Glutamatergic neuron (in vitro differentiated cells): Measurements from ENCODE around the gene FAM171A1. TPM values are rescaled to one million over a fixed set of nuclear protein-coding genes. Genes with fewer than 3 reads are reported as not detected.
"Not testable (repeated sequence)": the region's sequence is repeated elsewhere in the genome, so short reads cannot be mapped to it uniquely, and the experiment has no call there.

Experiments
- DNase-seq: peaks from one replicate; pipeline ENCODE4 v3.0.0; 2022
- H3K27ac Mint-ChIP-seq: one replicate; pipeline ENCODE4 v1.8.0; 2020; ENCODE audit warnings: mild to moderate bottlenecking, mixed read lengths, inconsistent platforms; ENCODE audit not compliant: unreplicated experiment
- H3K27me3 Mint-ChIP-seq: one replicate; pipeline ENCODE4 v1.8.0; 2020; ENCODE audit warnings: mild to moderate bottlenecking, moderate library complexity, mixed read lengths, inconsistent platforms; ENCODE audit not compliant: unreplicated experiment
- H3K36me3 Mint-ChIP-seq: one replicate; pipeline ENCODE4 v1.8.0; 2020; ENCODE audit warnings: mild to moderate bottlenecking, mixed read lengths, inconsistent platforms; ENCODE audit not compliant: unreplicated experiment
- H3K4me1 Mint-ChIP-seq: one replicate; pipeline ENCODE4 v1.8.0; 2020; ENCODE audit warnings: mild to moderate bottlenecking, low read depth, mixed read lengths, inconsistent platforms; ENCODE audit not compliant: unreplicated experiment
- H3K4me3 Mint-ChIP-seq: one replicate; pipeline ENCODE4 v1.8.0; 2020; ENCODE audit warnings: mild to moderate bottlenecking, mixed read lengths, inconsistent platforms; ENCODE audit not compliant: unreplicated experiment
- H3K9me3 Mint-ChIP-seq: one replicate; pipeline ENCODE4 v1.8.0; 2020; ENCODE audit warnings: mild to moderate bottlenecking, moderate library complexity, mixed read lengths, inconsistent platforms; ENCODE audit not compliant: unreplicated experiment
- total RNA-seq: library from RNA; stranded (reverse); fragmentation: NEBNext Ultra II Directional; extraction: Animal tissue kit (Norgen Biotek cat#: 25700); gene quantifications from one replicate; pipeline ENCODE4 v1.2.1, GENCODE V29; 2021; ENCODE audit not compliant: unreplicated experiment
- TF ChIP-seq, protein P1 (sequence below): fragments of 200-600 bp; sonication (generic); IDR thresholded peaks from one replicate; pipeline ENCODE4 v1.5.0; 2021; ENCODE audit not compliant: partially characterized antibody, unreplicated experiment

FAM171A1 gene
- total RNA-seq, 1 donor from 2014 or later = 186 TPM

DNA sequence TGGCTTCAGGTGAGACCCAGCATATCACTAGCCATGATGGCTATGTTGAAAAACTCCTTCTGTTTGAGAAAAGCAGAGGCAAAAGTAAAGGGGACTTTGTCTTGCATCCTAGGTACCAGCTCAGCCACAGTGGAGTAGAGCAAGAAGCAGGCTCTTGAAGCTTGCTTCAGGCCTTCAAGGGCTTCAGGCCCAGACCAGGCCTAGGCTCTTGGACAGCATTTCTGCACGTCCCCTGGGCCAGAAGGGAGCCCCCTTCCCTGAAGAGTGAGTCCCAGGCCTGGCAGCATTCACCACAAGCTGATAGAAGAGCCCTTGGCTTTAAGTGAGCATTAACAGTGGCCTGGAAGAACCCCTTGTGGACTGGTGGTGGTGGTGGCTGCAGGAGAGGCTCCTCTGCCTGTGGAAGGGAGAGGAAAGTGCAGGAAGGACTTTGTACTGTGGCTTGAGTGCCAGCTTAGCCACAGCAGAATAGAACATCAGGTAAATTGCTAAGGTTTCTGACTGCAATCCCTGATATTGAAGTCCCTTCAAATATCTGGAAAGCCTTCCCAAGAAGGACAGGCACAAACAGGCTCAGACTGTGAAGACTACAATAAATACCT, 28.1 kb upstream of the FAM171A1 start:
- no peak overlapping the region for H3K4me3 Mint-ChIP-seq
- TF ChIP-seq, protein P1, sequence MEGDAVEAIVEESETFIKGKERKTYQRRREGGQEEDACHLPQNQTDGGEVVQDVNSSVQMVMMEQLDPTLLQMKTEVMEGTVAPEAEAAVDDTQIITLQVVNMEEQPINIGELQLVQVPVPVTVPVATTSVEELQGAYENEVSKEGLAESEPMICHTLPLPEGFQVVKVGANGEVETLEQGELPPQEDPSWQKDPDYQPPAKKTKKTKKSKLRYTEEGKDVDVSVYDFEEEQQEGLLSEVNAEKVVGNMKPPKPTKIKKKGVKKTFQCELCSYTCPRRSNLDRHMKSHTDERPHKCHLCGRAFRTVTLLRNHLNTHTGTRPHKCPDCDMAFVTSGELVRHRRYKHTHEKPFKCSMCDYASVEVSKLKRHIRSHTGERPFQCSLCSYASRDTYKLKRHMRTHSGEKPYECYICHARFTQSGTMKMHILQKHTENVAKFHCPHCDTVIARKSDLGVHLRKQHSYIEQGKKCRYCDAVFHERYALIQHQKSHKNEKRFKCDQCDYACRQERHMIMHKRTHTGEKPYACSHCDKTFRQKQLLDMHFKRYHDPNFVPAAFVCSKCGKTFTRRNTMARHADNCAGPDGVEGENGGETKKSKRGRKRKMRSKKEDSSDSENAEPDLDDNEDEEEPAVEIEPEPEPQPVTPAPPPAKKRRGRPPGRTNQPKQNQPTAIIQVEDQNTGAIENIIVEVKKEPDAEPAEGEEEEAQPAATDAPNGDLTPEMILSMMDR = no peak
- no peaks in the 10 kb centered on the region for H3K27me3 Mint-ChIP-seq
- H3K27ac Mint-ChIP-seq = no peak overlapping the region
- no peak for DNase-seq
- H3K9me3 Mint-ChIP-seq = peaks cover 2% of the 10 kb centered on the region
- no peaks in the 10 kb centered on the region for H3K4me1 Mint-ChIP-seq
- peaks cover 9% of the 10 kb centered on the region for H3K36me3 Mint-ChIP-seq

DNA sequence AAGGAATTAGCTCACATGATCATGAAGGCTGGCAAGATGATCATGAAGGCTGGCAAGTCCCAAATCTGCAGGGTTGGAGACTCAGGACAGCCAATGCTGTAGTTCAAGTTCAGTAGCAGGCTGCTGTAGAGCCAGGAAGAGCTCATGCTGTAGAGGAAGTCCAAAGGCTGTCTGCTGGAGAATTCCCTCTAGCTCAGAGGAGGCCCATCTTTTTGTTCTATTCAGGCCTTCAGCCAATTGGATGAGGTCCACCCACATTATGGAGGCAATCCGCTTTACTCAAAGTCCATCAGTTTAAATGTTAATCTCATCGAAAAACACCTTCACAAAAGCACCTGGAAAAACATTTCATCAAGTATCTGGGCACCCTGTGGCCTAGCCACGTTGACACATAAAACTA, 24.8 kb upstream of the FAM171A1 start:
- Mint-ChIP-seq H3K27ac (no peak overlapping the region), H3K36me3 (peaks cover 5% of the 10 kb centered on the region), H3K4me3 (no peak overlapping the region), H3K9me3 (no peaks in the 10 kb centered on the region), H3K4me1 (peaks cover 4% of the 10 kb centered on the region), H3K27me3 (peaks cover 2% of the 10 kb centered on the region)
- DNase-seq = no peak
- TF ChIP-seq, protein P1 = no peak

DNA sequence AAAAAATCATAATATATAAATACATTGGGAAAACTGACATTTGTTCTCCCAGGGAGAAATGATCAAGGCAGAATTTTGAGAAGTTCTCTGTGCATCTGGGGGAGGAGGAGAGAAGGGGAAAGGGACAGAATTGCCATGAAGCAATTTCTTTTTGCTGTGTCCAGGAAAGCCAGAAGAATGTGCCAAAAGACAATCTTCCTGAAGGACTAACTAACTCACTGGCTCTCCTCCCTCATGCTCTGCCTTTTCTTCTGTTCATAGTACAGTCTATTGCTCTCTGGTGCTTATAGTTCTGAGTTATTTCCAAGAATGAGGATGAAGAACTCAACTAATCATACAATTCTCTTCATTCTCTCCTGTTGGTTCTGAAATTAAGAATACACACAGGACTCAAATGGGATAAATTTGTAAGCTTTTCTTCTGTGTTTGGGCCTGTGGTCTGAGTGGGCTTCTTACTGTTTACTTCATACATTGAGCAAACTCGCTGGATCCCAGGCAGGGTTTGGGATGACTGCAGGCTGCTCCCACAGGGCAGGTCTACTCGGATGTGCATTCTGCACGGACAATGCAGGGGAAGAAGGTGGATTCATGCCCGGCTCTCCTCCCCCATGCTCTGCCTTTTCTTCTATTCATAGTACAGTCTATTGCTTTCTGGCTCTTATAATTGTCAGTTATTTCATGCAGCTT, 22.2 kb upstream of the FAM171A1 start:
- H3K27me3 Mint-ChIP-seq = peaks cover 2% of the 10 kb centered on the region
- TF ChIP-seq, protein P1 = no peak
- H3K27ac Mint-ChIP-seq = no peak overlapping the region
- no peak overlapping the region for H3K4me3 Mint-ChIP-seq
- peaks cover 4% of the 10 kb centered on the region for H3K4me1 Mint-ChIP-seq
- no peaks in the 10 kb centered on the region for H3K36me3 Mint-ChIP-seq
- H3K9me3 Mint-ChIP-seq = no peaks in the 10 kb centered on the region
- no peak for DNase-seq

DNA sequence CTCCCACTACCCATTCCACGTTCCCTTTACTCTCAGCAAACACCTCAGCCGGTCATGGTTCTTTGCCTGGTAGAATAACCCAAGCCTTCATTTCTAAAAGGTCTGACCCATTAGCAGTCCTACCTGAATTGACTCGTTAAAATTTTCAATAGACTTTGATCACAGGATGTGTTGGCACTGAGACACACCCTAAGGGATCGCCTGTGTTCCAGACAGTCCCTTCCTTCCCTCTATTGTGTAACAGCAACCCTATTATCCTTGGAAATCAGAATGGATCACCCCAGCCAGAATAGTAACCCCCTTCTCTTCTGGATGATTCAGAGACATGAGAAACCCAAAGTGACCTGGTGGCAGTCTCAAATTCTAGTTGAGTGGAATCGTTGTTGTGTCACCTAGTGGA, 20.4 kb upstream of the FAM171A1 start:
- Mint-ChIP-seq H3K4me1 (peaks cover 15% of the 10 kb centered on the region), H3K36me3 (no peaks in the 10 kb centered on the region), H3K9me3 (peaks cover 10% of the 10 kb centered on the region), H3K4me3 (no peak overlapping the region), H3K27me3 (peaks cover 11% of the 10 kb centered on the region), H3K27ac (no peak overlapping the region)
- DNase-seq = no peak
- TF ChIP-seq, protein P1 = no peak

DNA sequence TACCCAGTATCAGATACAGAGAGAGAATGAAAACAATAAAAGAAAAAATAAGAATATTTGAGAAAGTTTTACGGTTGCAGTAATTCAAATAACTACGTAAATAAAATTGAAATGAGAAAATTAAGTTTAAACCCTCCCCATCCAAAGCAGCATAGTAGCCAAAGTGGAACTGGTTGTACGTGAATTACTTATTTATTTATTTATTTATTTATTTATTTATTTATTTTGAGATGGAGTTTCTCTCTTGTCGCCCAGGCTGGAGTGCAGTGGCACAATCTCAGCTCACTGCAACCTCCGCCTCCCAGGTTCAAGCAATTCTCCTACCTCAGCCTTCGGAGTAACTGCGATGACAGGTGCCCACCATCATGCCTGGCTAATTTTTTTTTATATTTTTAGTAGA, 17.1 kb upstream of the FAM171A1 start:
- Mint-ChIP-seq H3K4me1 (peaks cover 26% of the 10 kb centered on the region), H3K27ac (peak overlapping the region; percentile 99), H3K27me3 (peaks cover 14% of the 10 kb centered on the region), H3K9me3 (peaks cover 19% of the 10 kb centered on the region)
- not testable (repeated sequence) for H3K4me3 Mint-ChIP-seq, H3K36me3 Mint-ChIP-seq, DNase-seq
